ENCODE results near the gene NEU3. TPM values are rescaled to one million over a fixed set of nuclear protein-coding genes. Genes with fewer than 3 reads are reported as not detected.

Gene NEU3
- total RNA-seq, 1 donor from 2014 or later = 6.6 TPM

DNA sequence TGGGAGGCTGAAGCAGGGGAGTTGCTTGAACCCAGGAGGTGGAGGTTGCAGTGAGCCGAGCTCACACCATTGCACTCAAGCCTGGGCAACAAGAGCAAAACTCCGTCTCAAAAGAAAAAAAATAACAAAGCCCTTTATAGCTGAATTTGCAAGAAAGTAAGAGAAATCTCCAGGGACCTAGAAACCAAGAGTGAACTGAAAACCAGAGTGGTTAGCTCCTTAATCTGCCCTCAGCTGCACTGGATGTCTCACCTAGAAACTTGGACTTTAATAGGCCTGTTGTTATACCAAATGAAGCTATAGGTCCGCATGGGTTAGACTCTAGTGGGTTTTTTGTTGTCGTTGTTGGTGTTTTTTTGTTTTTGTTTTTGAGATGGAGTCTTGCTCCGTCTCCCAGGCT, 4.1 kb downstream of the NEU3 start:
- H3K9me3 Mint-ChIP-seq (ENCODE audit: unreplicated experiment) = no peaks in the 10 kb centered on the region
- H3K27ac Mint-ChIP-seq (ENCODE audit: unreplicated experiment) = no peak overlapping the region
- no peaks in the 10 kb centered on the region for H3K27me3 Mint-ChIP-seq (ENCODE audit: unreplicated experiment)
- H3K4me3 Mint-ChIP-seq (ENCODE audit: unreplicated experiment) = no peak overlapping the region
- H3K36me3 Mint-ChIP-seq (ENCODE audit: unreplicated experiment) = no peaks in the 10 kb centered on the region
- peaks cover 3% of the 10 kb centered on the region for H3K4me1 Mint-ChIP-seq (ENCODE audit: low read depth, unreplicated experiment)
- DNase-seq = no peak
- TF ChIP-seq, protein P1, sequence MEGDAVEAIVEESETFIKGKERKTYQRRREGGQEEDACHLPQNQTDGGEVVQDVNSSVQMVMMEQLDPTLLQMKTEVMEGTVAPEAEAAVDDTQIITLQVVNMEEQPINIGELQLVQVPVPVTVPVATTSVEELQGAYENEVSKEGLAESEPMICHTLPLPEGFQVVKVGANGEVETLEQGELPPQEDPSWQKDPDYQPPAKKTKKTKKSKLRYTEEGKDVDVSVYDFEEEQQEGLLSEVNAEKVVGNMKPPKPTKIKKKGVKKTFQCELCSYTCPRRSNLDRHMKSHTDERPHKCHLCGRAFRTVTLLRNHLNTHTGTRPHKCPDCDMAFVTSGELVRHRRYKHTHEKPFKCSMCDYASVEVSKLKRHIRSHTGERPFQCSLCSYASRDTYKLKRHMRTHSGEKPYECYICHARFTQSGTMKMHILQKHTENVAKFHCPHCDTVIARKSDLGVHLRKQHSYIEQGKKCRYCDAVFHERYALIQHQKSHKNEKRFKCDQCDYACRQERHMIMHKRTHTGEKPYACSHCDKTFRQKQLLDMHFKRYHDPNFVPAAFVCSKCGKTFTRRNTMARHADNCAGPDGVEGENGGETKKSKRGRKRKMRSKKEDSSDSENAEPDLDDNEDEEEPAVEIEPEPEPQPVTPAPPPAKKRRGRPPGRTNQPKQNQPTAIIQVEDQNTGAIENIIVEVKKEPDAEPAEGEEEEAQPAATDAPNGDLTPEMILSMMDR (IDR thresholded peaks at IDR 0.05; ENCODE audit: partially characterized antibody, unreplicated experiment) = no peak

DNA sequence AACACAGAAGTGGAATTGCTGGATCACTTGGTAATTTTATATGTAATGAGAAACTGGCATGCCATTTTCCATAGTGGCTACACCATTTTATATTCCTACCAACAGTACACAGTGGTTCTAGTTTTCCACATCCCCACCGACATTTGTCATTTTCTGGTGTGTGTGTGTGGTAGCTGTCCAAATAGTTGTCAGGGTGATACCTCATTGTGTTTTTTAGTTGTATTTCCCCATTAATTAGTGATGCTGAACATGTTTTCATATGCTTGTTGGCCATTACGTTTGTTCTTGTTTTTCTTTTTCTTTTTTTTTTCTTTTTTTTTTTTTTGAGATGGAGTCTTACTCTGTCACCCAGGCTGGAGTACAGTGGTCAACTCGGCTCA, 12.2 kb downstream of the NEU3 start:
- DNase-seq = no peak
- Mint-ChIP-seq H3K9me3 (ENCODE audit: unreplicated experiment) (no peaks in the 10 kb centered on the region), H3K4me3 (ENCODE audit: unreplicated experiment) (no peak overlapping the region), H3K27me3 (ENCODE audit: unreplicated experiment) (no peaks in the 10 kb centered on the region), H3K4me1 (ENCODE audit: low read depth, unreplicated experiment) (no peaks in the 10 kb centered on the region), H3K36me3 (ENCODE audit: unreplicated experiment) (no peaks in the 10 kb centered on the region), H3K27ac (ENCODE audit: unreplicated experiment) (no peak overlapping the region)
- TF ChIP-seq, protein P1 (IDR thresholded peaks at IDR 0.05; ENCODE audit: partially characterized antibody, unreplicated experiment) = no peak

DNA sequence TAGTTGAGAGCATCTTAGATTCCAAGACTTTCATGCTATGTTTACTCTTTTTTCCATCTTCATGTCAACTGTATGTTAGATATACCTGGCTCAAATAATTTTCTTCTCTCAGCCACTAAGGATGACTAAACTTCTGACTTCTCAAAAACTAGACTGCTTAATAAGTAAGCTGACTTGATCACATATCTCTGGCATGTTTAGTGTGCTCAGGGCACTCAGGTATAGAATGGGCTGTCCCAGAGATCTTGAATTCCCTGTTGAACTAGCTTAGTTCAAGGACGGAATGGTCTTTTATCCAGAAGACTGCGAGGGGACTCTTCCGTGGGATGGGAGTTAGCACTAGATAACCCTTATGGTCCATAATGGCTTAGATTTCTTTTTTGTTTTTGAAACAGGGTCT, 13.0 kb downstream of the NEU3 start:
- no peak for DNase-seq
- Mint-ChIP-seq H3K4me1 (ENCODE audit: low read depth, unreplicated experiment) (no peaks in the 10 kb centered on the region), H3K36me3 (ENCODE audit: unreplicated experiment) (no peaks in the 10 kb centered on the region), H3K27ac (ENCODE audit: unreplicated experiment) (no peak overlapping the region), H3K4me3 (ENCODE audit: unreplicated experiment) (no peak overlapping the region), H3K9me3 (ENCODE audit: unreplicated experiment) (no peaks in the 10 kb centered on the region), H3K27me3 (ENCODE audit: unreplicated experiment) (no peaks in the 10 kb centered on the region)
- TF ChIP-seq, protein P1 (IDR thresholded peaks at IDR 0.05; ENCODE audit: partially characterized antibody, unreplicated experiment) = no peak

DNA sequence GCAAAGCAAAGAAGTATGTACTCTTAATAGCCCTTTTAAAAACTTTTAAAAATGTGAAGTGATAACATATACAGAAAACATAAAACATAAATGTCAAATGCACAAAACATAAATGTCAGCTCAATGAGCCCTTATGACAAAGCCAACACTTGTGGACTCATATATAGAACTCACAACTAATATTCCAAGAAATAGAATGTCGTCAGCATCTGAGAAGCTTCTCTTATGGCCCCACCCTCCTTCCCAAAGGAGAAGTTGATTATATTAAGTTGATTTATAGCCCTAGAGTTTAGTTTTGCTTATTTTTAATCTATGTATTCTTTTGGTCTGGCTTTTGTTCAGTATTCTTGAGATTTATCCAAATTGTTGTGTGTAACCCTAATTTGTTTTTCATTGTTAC, 13.8 kb downstream of the NEU3 start:
- Mint-ChIP-seq H3K36me3 (ENCODE audit: unreplicated experiment) (peaks cover 4% of the 10 kb centered on the region), H3K4me1 (ENCODE audit: low read depth, unreplicated experiment) (no peaks in the 10 kb centered on the region), H3K27me3 (ENCODE audit: unreplicated experiment) (no peaks in the 10 kb centered on the region), H3K27ac (ENCODE audit: unreplicated experiment) (no peak overlapping the region), H3K4me3 (ENCODE audit: unreplicated experiment) (no peak overlapping the region), H3K9me3 (ENCODE audit: unreplicated experiment) (no peaks in the 10 kb centered on the region)
- no peak for DNase-seq
- TF ChIP-seq, protein P1 (IDR thresholded peaks at IDR 0.05; ENCODE audit: partially characterized antibody, unreplicated experiment) = no peak

DNA sequence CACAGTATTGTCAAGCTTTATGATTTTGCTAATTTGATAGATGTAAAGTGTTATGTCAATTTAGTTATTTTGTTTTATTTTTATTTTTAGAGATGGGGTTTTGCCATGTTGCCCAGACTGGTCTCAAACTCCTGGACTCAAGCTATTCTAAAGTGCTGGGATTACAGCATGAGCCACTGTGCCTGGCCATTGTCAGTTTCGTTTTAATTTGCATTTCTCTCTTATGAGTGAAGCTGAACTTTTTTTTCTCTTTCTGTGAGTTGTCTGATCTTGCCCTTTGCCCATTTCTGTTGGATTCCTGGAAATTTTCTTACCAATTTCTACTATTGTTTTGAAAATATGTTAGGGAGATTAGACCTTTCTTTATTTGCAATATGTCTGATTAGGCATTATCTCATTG, 15.5 kb downstream of the NEU3 start:
- Mint-ChIP-seq H3K27ac (ENCODE audit: unreplicated experiment) (no peak overlapping the region), H3K4me1 (ENCODE audit: low read depth, unreplicated experiment) (no peaks in the 10 kb centered on the region), H3K36me3 (ENCODE audit: unreplicated experiment) (peaks cover 4% of the 10 kb centered on the region), H3K27me3 (ENCODE audit: unreplicated experiment) (no peaks in the 10 kb centered on the region), H3K9me3 (ENCODE audit: unreplicated experiment) (no peaks in the 10 kb centered on the region), H3K4me3 (ENCODE audit: unreplicated experiment) (no peak overlapping the region)
- DNase-seq = no peak
- TF ChIP-seq, protein P1 (IDR thresholded peaks at IDR 0.05; ENCODE audit: partially characterized antibody, unreplicated experiment) = no peak
